PC-9 (cell line): ENCODE results near the gene HLTF. TPM values are rescaled to one million over a fixed set of nuclear protein-coding genes. Genes with fewer than 3 reads are reported as not detected.

Experiments
- Bru-seq: library from RNA; stranded (reverse); fragments of 400-500 nt; gene quantifications from one replicate; lab custom pipeline; 2021; lab: Mats Ljungman, UMichigan
- BruChase-seq, 2 experiments: library from RNA; stranded (reverse); fragments of 400-500 nt; gene quantifications; one replicate each; lab custom pipeline; 2021; lab: Mats Ljungman, UMichigan
- BruUV-seq: library from RNA; stranded (reverse); fragments of 400-500 nt; replicated peaks from 2 replicates; lab custom pipeline; 2021; lab: Mats Ljungman, UMichigan
- CTCF ChIA-PET: fragments of 300-600 bp; sonication (Branson Sonifier 250); formaldehyde crosslinking; loops from one replicate; lab custom pipeline; 2022; ENCODE audit warnings: antibody characterized with exemption; lab: Charles Lee
- POLR2A ChIA-PET: fragments of 300-600 bp; sonication (Branson Sonifier 250); formaldehyde crosslinking; loops from one replicate; lab custom pipeline; 2022; ENCODE audit warnings: antibody characterized with exemption; ENCODE audit not compliant: unreplicated experiment; lab: Charles Lee
- DNase-seq, 2 experiments: peaks; one replicate each; pipeline versions ENCODE4 v3.0.0 to v3.0.0-alpha.2; 2015 to 2022; ENCODE audit warnings: mixed read lengths in 1 of 2
- H2AFZ ChIP-seq: fragments of 200-600 bp; sonication (generic); 2 replicates; pipeline ENCODE4 v1.8.1; 2017; ENCODE audit warnings: antibody characterized with exemption
- H3F3A ChIP-seq: fragments of 200-600 bp; sonication (generic); 2 replicates; pipeline ENCODE4 v1.8.1; 2017; ENCODE audit warnings: antibody characterized with exemption, mild to moderate bottlenecking, low read depth; ENCODE audit not compliant: insufficient read depth
- H3K27ac ChIP-seq: fragments of 200-600 bp; sonication (generic); 2 replicates; pipeline ENCODE4 v1.6.1; 2016; ENCODE audit warnings: mixed run types
- H3K27me3 ChIP-seq: fragments of 200-600 bp; sonication (generic); 2 replicates; pipeline ENCODE4 v1.6.1; 2016; ENCODE audit warnings: low read depth, mixed run types; ENCODE audit not compliant: insufficient read depth
- H3K36me3 ChIP-seq: fragments of 200-600 bp; sonication (generic); 2 replicates; pipeline ENCODE4 v1.6.1; 2016; ENCODE audit warnings: low read depth, mixed run types
- H3K4me1 ChIP-seq: fragments of 200-600 bp; sonication (generic); replicated peaks from 2 replicates; pipeline ENCODE4 v1.6.1; 2016; ENCODE audit warnings: mixed run types; ENCODE audit not compliant: insufficient read depth
- H3K4me2 ChIP-seq: fragments of 200-600 bp; sonication (generic); 2 replicates; pipeline ENCODE4 v1.6.1; 2017; ENCODE audit warnings: mixed run types
- H3K4me3 ChIP-seq: fragments of 200-600 bp; sonication (generic); 2 replicates; pipeline ENCODE4 v1.6.1; 2016; ENCODE audit warnings: mixed run types
- H3K79me2 ChIP-seq: fragments of 200-600 bp; sonication (generic); 2 replicates; pipeline ENCODE4 v1.6.1; 2017; ENCODE audit warnings: low read depth, mixed run types
- H3K9me2 ChIP-seq: fragments of 200-600 bp; sonication (generic); 2 replicates; pipeline ENCODE4 v1.8.1; 2017; ENCODE audit warnings: mild to moderate bottlenecking; ENCODE audit not compliant: insufficient read depth
- H3K9me3 ChIP-seq: fragments of 200-600 bp; sonication (generic); 2 replicates; pipeline ENCODE4 v1.8.1; 2016; ENCODE audit warnings: low read depth; ENCODE audit not compliant: insufficient read depth
- H4K20me1 ChIP-seq: fragments of 200-600 bp; sonication (generic); 2 replicates; pipeline ENCODE4 v1.8.1; 2017; ENCODE audit not compliant: insufficient read depth
- EZH2 ChIP-seq: fragments of 200-600 bp; sonication (generic); IDR thresholded peaks from 2 replicates; pipeline ENCODE4 v1.8.0; 2017; ENCODE audit warnings: antibody characterized with exemption, low read depth
- intact Hi-C: fragments of 100-400 bp; cut with micrococcal nuclease; formaldehyde crosslinking; loops from one replicate; pipeline ENCODE4 v1.10.0; 2022; ENCODE audit not compliant: unreplicated experiment
- long read RNA-seq: library from polyadenylated mRNA; stranded (forward); transcript quantifications from one replicate; pipeline ENCODE4 v2.0.0, GENCODE V29; 2022
- total RNA-seq: library from RNA; stranded (reverse); gene quantifications from 2 replicates; pipeline ENCODE4 v1.2.3, GENCODE V29; 2021
- TF ChIP-seq, protein P1 (sequence below): fragments of 200-600 bp; sonication (generic); conservative IDR thresholded peaks from 2 replicates; pipeline ENCODE4 v1.6.1; 2017; ENCODE audit warnings: mixed run types, antibody characterized with exemption, mild to moderate bottlenecking, moderate library complexity

Gene HLTF, protein sequence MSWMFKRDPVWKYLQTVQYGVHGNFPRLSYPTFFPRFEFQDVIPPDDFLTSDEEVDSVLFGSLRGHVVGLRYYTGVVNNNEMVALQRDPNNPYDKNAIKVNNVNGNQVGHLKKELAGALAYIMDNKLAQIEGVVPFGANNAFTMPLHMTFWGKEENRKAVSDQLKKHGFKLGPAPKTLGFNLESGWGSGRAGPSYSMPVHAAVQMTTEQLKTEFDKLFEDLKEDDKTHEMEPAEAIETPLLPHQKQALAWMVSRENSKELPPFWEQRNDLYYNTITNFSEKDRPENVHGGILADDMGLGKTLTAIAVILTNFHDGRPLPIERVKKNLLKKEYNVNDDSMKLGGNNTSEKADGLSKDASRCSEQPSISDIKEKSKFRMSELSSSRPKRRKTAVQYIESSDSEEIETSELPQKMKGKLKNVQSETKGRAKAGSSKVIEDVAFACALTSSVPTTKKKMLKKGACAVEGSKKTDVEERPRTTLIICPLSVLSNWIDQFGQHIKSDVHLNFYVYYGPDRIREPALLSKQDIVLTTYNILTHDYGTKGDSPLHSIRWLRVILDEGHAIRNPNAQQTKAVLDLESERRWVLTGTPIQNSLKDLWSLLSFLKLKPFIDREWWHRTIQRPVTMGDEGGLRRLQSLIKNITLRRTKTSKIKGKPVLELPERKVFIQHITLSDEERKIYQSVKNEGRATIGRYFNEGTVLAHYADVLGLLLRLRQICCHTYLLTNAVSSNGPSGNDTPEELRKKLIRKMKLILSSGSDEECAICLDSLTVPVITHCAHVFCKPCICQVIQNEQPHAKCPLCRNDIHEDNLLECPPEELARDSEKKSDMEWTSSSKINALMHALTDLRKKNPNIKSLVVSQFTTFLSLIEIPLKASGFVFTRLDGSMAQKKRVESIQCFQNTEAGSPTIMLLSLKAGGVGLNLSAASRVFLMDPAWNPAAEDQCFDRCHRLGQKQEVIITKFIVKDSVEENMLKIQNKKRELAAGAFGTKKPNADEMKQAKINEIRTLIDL
- total RNA-seq = 32.2 and 38.3 TPM in 2 replicates
- percentile 73 among the genes with signal in this experiment for Bru-seq, nascent RNA
- BruChase-seq, experiment 1, labeled RNA remaining after a 2-hour chase = percentile 74 among the genes with signal in this experiment
- percentile 72 among the genes with signal in this experiment for BruChase-seq, experiment 2, labeled RNA remaining after a 6-hour chase
- long read RNA-seq, full-length matches to known transcripts = 27 of 44 reads
- long read RNA-seq, partial matches to known transcripts = 8 of 44 reads
- long read RNA-seq, other reads (novel, unspliced or antisense) = 9 of 44 reads

DNA sequence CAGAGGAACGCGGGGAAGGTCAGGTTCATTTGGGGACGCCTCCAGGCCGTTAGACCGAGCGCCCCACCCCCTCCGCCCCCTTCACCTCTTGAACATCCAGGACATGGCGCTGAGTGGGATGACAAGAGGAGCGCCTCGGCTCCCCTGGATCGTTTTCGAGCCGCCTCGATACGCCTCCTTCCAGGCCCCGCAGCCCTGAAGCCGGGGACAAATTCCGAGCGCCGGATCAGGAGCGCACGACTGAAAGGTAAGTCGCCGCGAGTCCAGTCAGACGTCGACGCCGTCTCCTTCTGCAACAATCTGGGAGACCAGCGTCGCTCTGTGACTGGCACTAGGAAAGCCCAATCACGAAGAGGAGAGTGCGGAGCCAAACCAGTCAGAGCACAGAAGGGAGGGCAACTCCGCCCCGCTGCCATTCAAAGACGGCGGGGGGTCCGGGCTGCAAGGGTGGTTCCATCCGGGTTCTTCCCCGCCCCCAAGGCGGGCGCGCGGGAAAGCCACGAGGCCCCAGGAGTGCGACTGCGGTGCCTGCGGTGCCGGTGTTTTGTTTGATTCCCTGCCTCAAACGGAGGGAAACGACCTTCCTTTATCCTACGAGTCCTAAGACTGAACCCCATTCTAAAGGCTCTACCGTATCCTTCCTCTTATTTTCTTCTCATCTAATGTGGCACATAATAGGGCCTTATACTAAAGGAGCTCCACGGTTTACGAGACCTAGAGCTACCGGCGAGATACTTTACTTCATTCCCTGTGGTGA, at the start of gene HLTF:
HLTF (minus strand) TSS at position 302 of the 757 bp plus-strand sequence; CDS start at position 105, 197 bp downstream.
- Histone ChIP-seq H3K27me3 (no peaks in the 10 kb centered on the region), H3K4me3 (peak within 1 kb of the TSS; percentile 79), H3K4me1 (peaks cover 13% of the 10 kb centered on the region; the same call in 1 of the 2 replicates), H3K4me2 (peak within 1 kb of the TSS; percentile 88), H4K20me1 (no peaks in the 10 kb centered on the region), H3K79me2 (peaks cover 23% of the 10 kb centered on the region), H3K9me3 (no peaks in the 10 kb centered on the region; the same call in 1 of the 2 replicates), H3K27ac (no peak within 1 kb of the TSS), H3F3A (no peaks in the 10 kb centered on the region; the same call in 1 of the 2 replicates), H3K9me2 (no peaks in the 10 kb centered on the region), H2AFZ (peak within 1 kb of the TSS; percentile 95), H3K36me3 (0 out of 2 replicates have a peak, but pooled peaks cover 4% of the 10 kb centered on the region)
- intact Hi-C loops = loop anchor here (1.0 to 5.0 kb wide), 2 partner anchors 47 to 94 kb away; partner anchors contain the start of gene GYG1
- ChIA-PET CTCF (no interaction called here), POLR2A (no interaction called here)
- DNase-seq = peak; percentile 90 to 93
- no TSS peak for BruUV-seq
- TF ChIP-seq EZH2 = no peak
- TF ChIP-seq, protein P1, sequence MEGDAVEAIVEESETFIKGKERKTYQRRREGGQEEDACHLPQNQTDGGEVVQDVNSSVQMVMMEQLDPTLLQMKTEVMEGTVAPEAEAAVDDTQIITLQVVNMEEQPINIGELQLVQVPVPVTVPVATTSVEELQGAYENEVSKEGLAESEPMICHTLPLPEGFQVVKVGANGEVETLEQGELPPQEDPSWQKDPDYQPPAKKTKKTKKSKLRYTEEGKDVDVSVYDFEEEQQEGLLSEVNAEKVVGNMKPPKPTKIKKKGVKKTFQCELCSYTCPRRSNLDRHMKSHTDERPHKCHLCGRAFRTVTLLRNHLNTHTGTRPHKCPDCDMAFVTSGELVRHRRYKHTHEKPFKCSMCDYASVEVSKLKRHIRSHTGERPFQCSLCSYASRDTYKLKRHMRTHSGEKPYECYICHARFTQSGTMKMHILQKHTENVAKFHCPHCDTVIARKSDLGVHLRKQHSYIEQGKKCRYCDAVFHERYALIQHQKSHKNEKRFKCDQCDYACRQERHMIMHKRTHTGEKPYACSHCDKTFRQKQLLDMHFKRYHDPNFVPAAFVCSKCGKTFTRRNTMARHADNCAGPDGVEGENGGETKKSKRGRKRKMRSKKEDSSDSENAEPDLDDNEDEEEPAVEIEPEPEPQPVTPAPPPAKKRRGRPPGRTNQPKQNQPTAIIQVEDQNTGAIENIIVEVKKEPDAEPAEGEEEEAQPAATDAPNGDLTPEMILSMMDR = no peak

DNA sequence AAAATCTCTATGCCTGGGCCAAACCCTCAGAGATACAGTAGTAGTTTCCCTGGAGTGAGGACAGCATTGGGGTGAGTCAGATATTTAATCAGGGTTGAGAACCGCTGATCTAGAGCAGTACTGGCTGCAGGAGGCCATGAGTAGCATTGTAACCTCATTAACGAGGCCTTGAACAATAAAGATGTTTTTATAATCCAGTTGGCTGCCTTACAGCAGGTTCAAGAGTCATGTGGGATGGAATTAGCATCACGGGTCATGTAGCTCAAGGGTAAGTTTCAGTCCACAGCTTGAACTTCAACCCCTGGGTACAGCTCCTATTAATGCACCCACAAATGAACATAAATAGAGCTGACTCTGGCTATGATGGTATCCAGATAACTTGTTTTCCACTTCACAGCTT, 48.2 kb upstream of the HLTF start:
- 0 out of 2 replicates have a peak, but pooled peaks cover 6% of the 10 kb centered on the region for H3F3A ChIP-seq
- no peak overlapping the region for H3K4me2 ChIP-seq
- no peaks in the 10 kb centered on the region for H3K9me3 ChIP-seq
- intact Hi-C loops = no loop called here
- H3K36me3 ChIP-seq = no peaks in the 10 kb centered on the region
- no peak overlapping the region for H3K4me3 ChIP-seq
- H3K79me2 ChIP-seq = peaks cover 71% of the 10 kb centered on the region
- ChIA-PET POLR2A (interaction anchor here (0.6 kb wide), 1 partner anchor 153 kb away, joined by 3 read pairs; no protein-coding TSS in a partner anchor), CTCF (interaction anchor here (0.6 kb wide), 1 partner anchor 179 kb away, joined by 21 read pairs; no protein-coding TSS in a partner anchor)
- H3K27ac ChIP-seq = no peak overlapping the region
- no peaks in the 10 kb centered on the region for H3K9me2 ChIP-seq
- BruUV-seq = no TSS peak
- no peak for TF ChIP-seq EZH2
- H3K4me1 ChIP-seq = peaks cover 13% of the 10 kb centered on the region
- H3K27me3 ChIP-seq = no peaks in the 10 kb centered on the region
- H2AFZ ChIP-seq = no peak overlapping the region
- DNase-seq = no peak
- H4K20me1 ChIP-seq = no peaks in the 10 kb centered on the region

DNA sequence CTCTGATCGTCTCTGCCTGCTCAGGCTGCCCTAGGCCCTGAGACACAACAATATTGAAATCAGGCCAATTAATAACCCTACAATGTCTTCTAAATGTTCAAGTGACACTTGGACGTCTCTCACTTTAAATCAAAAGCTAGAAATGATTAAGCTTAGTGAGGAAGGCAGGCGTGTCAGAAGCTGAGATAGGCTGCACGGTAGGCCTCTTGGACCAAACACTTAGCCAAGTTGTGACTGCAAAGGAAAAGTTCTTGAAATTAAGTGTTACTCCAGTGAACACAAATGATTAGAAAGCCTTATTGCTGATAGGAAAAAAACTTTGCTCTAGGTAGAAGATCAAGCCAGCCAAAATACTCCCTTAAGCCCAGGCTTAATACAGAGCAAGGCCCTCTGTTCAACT, 45.3 kb upstream of the HLTF start:
- intact Hi-C loops = no loop called here
- Histone ChIP-seq H3K4me1 (peaks cover 19% of the 10 kb centered on the region), H2AFZ (no peak overlapping the region), H3K79me2 (peaks cover 60% of the 10 kb centered on the region), H3K27ac (no peak overlapping the region), H3K9me3 (no peaks in the 10 kb centered on the region), H3K9me2 (no peaks in the 10 kb centered on the region), H3K27me3 (no peaks in the 10 kb centered on the region), H4K20me1 (no peaks in the 10 kb centered on the region), H3K4me3 (peak overlapping the region; percentile 84; the same call in 1 of the 2 replicates), H3F3A (0 out of 2 replicates have a peak, but pooled peaks cover 6% of the 10 kb centered on the region), H3K36me3 (no peaks in the 10 kb centered on the region), H3K4me2 (peak overlapping the region; percentile 73)
- ChIA-PET CTCF (no interaction called here), POLR2A (interaction anchor here (0.6 kb wide), 1 partner anchor 61 kb away, joined by 5 read pairs; no protein-coding TSS in a partner anchor)
- TF ChIP-seq EZH2 = no peak
- TF ChIP-seq, protein P1 = no peak
- no peak for DNase-seq
- no TSS peak for BruUV-seq
